HG03103 (cell line): ENCODE data around the gene SORT1.
A peak's percentile ranks its signal among the peaks of the same experiment; 100 is the strongest.
"Not testable (repeated sequence)": the region's sequence is repeated elsewhere in the genome, so short reads cannot be mapped to it uniquely, and the experiment has no call there.

Experiments
- ATAC-seq: cut with Tn5 transposase; IDR thresholded peaks from one replicate; pipeline ENCODE4 v1.9.1; 2021; ENCODE audit warnings: low read depth; ENCODE audit not compliant: unreplicated experiment

The SORT1 gene

DNA sequence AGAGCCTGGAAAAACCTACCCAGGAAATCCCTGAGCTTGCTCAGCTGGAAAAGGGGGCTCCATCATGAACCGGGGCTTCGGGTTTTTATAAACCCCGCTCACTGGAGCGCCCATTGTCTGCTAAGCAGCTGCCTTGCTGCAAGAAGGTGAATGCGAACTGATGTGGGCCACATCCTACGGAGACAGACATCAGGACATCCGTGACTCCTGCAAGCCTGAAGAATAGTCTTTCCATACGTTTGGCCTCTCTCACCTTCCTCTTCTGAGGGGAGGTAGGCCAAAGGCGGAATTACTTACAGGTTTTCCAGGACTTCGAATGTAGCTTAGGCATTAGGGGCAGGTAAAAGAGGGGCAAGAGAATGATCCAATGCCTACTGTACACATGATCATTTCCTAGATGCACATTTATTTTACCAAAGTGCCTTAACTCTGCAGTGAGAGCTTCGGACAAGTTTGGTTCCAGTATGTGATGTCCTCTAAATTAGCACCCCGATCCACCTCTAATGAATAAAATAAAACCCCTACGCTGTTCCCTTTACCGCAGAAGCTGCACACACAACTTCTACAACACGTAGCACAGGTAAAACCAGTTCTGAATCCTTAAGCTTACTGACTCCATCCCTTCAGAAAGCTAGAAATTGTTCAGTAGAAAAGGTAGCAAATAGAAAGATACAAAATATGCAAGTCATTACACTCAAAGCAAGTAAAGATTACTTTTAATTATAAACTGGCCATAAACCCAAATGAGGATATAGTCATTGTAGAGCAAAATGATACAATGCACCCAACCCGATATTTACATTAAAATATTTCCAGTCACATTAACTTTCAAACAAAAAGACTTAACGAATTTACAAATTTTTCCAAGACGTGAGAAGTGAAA is 866 bp upstream of the SORT1 start:
- ATAC-seq: no peak

DNA sequence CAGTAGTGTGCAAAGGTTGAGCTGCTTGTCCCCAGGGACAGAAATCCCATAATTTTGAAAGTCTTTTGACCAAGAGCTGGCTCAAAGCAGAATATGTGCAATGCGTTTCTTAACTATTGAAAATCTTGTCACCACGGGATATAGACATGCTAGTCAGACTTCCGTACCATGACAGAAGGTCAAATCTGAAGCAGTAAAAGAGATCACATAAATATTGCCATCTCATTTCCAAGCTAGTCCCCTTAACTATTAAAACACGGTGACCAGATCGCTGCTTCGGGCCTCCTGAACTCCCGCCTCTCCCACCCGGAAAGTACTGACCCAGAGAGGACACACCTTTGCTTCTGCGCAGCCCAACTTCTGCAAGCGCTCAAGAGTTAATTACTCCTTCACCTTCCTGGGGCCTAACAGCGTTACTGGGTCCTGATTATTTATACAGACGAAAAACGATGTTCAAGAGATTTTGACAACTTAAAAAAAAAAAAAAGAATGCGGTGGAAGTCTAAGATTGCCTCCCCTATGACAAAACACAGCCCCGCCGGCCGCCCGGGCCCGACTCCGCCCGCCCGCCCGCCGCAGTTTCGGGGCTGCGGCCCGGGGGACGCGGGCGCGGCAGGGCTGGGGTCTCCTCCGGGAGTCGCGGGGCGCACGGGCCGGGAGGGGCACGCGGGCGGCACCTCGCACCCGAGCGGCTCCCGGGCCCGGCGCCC is 692 bp downstream of the SORT1 start:
- no peak for ATAC-seq

DNA sequence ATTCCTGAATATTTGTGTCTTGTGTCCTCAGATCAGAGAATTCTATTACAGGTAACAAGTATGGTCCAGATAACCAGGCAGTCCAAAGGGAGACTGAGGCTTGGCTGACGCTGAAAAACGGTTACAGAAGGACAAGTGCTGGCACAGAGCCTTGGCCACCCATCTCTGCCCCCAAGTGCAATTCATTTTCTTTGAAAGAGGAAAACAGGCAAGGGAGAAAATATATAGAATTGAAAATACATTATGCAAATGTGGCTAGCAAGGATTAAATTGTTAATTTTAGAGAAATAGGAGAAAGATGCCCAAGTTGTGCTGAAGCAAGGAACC is 1.2 kb downstream of the SORT1 start:
- no peak for ATAC-seq

DNA sequence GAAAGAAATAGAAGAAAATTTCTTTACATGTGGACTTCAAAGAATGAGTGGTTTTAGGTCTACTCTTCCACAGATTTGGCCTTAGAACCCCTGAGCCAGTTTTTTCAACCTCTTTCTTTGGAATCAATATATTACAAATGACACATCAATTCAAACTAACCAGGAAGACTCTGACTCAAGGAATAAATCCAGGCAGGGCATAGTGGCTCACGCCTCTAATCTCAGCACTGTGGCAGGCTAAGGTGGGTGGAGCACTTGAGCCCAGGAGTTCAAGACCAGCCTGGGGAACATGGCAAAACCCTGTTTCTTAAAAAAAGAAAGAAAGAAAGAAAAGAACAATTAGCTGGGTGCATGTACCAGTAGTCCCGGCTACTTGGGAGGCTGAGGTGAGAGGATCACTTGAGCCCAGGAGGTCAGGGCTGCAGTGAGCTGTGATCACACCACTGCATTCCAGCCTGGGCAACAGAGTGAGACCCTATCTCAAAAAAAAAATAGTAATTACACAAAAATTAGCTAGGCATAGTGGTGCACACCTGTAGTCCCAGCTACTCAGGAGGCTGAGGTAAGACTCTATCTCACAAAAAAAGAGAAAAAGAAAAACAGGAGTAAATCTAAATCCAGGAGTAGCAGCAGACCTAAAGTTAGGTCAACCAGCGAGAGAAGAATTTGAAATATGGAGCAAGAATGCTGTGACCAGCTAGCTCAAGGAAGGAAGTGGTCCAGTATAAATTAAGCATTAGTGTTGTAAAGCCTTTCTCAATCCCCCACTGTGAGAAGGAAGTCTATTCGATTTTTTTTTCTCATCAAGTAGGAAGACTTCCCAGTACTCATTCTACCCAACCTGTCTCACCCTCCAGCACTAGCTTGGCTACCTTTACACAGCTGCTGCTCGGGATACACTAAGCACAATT is 1.9 kb downstream of the SORT1 start:
- ATAC-seq: no peak

DNA sequence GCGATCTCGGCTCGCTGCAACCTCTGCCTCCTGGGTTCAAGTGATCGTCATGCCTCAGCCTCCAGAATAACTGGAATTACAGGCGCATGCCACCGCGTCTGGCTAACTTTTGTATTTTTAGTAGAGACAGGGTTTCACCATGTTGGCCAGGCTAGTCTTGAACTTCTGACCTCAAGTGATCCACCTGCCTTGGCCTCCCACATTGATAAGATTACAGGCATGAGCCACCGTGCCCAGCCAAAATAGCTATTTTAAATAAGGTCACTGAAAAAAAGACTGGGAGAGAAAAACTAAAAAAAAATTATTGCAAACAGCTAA is 2.5 kb downstream of the SORT1 start:
- not testable (repeated sequence) for ATAC-seq

DNA sequence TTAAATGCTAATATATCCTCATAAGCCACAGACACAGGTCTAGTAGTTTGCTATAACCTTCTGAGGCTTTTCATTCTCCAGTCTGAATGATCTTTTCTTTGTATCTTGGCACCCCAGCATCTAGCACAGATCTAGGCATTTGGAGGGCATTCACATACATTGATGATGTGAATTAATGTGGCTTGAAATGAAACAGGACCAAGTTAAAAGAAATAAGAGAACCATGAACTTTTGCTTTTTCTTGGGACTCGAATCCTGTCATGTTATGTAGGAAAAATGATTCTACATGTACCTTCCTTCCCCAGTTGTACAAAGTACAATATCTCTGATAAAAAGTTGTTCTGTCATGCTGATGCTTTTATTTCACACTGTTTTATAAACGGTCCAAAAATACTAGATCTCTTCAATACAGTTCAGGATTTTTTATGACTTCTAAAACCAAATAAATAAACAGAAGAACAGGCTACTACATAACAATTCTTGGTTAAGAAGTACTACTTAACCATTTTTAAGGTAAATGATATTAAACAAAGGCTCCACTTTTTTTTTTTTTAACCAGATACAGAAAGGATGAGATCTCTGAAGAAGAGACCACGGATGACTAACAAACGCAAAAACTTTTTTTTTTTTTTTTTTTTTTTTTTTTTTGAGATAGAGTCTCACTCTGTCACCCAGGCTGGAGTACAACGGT is 3.0 kb downstream of the SORT1 start:
- no peak for ATAC-seq

DNA sequence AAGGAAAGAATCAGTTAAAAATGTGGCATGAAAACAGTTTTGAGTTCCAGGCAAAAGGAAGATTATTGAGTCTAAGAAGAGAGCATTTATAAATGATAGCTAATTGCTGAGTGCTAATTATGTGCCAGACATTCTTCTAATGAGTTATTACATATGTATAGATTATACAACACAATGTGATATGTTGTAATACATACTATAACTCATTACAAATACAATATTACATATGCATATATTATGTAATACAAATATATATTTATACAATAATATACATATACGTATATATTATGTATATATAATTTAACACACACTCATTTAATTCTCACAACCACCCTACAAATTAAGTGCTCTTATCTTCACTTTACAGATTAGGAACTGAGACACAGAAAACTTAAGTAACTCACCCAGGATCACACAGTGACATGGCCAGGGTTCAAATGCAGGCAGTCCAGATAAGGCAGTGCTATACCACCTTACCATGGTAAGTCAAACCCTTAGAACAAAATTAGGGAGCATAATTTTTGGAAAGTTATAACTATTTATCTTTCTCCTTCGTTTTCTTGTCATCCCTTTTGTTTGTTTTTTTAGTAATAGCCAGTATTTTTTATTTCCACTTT is 4.0 kb downstream of the SORT1 start:
- no peak for ATAC-seq

DNA sequence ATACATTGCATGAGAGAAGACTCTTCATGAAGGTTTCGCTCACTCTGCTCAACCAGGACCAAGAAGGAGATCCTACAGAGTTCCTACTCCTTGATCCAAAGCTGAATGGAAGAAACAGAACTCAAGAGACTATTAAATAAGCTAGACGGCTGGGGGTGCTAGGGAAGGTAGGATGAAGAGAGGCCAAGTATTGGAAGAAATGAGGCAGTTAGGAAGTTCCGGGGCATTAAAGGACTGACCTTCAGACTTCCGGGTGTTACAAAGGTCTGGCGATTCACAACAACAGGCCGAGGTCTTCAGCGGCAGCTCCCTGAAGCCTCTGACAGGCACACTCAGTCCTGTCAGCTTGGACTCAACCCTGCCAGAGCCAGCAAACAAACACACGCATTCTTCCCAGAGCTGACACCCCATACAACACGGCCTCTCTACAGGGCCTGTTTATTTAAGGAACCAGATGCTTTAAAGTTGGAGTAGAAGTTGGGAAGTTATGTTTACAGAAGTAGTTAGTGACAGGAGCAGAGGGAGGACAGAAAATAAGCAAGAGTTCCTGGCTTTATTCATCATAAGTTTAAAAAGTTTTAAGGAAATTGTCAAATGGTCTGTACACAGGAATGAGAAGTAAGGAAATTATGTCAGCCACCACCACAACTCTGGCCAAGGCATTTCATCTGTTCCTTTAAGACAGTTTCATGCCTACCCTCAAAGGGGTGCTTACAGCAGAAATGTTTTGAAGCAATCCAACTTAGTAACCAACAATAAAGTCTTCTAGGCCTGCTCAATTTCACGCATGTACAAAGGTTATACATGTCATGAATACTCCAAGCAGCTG is 4.7 kb downstream of the SORT1 start:
- ATAC-seq: no peak

DNA sequence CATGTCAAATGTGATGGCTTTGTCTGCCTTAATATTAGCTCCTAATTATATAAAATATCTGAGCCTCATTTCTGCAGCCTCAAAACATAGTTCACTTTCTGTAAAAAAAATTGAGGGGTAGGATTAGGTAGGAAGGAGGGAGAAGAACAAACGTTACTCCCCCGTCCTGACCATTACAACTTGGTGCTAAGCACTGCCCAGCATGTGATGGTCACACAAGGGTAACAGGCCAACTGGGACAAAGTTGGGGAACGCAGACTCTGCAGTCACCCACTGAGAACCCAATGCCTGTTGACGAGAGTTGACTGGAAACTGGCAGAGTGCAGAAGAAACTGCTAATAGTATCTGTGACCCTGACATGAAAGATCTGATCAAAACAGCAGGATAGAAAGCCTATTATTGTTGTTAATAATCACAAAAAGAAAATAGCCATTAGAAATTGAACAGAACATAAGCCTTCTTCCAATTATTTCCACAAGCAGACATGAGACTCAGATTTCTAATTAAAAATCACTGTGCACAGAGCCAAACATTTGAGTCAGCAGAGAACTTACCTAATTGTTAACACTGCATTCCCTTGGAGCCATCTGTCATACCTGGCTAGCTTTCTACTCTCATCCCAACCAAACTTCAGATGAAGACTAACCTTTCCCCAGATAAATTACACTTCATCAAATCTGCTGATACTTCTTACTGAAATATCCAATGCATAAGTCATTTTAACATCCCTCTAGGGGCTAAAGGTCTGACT is 5.5 kb downstream of the SORT1 start:
- no peak for ATAC-seq

DNA sequence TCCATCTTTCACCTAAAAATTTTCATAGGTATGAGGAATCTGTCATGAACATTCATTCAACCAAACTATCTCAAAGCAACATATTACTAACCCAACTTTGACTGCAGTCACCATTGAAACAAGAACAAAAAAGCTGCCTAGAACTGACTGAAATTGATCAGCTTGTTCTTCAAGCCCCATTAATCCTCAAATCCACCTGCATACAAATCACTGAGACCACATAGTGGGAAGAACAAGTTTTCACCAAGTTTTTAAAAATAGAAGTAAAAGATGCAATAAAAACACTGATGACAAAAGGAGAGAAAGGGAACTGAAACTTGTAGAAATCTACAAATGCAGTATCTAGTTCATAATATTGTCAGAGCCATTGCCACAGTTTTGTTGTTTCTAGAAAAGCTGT is 6.1 kb downstream of the SORT1 start:
- peak; percentile 70 for ATAC-seq

DNA sequence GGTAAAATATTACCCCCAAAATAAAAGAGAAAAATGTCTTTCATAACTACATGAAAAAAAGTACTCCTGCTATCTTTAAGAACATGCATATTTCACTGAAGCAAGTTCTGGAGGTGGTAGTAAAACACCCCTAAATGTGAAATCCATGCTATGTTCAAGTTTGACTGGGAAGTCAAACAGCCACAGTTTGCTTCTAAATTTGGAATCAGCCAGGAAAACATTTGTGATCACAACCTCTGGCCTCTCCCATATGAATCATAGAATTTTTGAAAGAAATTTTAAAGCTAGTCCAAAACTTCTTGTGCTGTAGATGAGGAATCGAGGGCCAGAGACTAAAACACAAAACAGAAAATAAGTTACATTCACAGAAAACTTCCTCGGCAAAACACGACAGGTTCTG is 6.6 kb downstream of the SORT1 start:
- no peak for ATAC-seq

DNA sequence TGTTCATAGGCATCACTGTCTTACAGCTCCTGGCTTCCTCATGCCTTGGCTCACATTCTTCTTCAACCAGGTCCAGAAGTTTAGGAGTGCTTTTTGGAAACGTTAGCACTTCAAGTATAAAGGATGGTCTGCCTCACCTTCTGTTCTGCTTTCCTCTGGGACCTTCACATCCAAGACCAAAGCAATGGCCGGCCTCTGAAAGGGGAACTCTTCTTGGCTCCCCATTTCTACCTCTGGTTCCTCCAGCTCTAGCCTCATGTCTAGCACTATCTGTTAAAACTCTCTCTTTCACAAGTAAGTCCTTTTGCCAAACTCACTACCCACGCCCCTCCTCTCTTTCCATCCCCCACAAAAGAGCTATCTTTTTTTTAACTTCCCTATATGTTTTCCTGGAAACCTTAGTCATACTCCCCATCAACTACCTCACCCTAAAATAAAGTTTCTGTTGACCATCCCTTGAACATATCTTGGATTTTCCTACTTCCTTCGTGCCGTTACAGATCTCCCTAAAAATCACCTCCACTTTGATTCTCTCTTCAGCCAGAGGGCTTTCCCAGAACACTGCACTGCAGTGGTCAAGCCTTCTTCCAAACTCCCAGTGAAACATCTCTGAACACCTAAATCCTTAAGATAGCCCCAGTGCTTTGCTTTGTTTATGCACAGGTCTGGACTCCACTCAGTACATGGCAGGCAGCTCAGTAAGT is 7.9 kb downstream of the SORT1 start:
- ATAC-seq: no peak

DNA sequence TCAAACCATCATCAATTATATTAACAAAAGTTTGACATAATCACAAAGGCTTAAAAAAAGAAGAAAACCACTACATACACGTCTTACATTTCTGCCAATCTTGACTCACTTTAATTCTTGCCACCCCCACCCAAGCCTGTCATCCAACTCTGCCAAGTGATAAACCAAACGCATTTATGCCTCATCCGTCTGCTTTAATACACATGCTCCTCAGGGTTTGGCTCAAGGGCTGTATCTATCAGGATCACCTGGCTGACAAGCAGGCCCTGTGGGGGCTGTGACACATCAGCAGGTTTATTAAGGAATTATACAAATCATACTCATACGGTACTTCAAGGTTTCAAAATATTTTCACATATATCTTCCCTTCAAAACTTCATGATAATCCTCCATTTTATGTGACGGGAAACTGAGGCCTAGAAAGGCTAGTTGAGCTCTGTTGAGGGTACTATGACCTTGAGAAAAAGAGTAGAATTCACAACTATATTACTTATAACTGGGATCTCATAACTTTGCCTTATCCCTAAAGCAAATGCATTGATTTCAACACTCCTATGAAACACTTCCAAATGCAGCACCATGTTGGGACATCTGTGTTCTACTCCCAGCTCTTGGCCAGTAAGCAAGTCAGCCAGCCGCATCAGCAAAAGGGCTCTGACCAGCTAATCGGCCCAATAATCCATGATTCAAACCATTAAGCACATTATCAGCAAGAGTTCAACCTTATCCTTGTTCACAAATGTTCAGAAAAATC is 8.7 kb downstream of the SORT1 start:
- ATAC-seq: no peak

DNA sequence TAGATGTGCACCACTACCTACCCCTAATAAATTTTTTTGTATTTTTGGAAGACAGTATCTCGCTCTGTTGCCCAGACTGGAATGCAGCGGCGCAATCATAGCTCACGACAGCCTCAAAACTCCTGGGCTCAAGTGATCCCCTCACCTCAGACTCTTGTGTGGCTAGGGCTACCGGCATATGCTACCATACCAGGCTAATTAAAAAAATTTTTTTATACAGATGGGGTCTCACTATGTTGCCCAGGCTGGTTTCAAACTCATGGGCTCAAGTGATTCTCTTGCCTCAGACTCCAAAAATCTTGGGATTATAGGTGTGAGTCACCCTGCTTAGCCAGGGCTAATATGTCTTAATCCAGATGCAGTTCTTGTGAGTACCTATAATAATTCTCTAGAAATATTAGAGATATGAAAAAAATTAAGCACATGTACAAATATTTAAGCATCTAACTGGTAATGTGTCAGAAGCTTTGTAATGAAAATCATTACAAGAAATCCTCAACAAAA is 9.5 kb downstream of the SORT1 start:
- no peak for ATAC-seq

DNA sequence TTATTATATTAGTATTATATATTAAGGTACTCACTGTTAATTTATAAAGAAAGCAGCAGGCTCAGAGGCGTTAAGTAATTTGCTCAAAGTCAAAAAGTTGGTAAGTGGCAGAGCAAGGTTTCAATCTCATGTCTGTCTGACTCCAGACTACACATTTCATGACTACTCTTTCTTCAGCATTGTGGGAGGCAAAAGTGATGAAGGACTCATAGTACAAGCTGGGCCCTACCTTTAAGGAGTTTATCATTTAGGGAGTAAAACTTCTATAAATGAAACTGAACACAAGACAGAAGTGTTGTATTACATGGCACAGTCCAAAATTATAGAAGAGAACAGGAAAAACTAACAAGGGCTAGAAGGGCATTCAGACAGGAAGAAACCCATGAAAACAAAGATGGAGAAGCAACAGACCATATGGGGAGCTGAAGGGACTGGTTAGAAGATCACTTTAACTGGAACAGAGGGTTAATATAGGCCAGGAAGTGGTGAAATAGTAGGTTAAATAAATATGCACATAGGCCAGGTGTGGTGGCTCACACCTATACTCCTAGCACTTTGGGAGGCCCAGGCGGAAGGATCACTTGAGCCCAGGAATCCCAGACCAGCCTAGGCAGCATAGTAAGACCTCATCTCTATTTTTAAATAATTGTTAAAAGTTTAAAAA is 11.5 kb downstream of the SORT1 start:
- ATAC-seq: no peak

DNA sequence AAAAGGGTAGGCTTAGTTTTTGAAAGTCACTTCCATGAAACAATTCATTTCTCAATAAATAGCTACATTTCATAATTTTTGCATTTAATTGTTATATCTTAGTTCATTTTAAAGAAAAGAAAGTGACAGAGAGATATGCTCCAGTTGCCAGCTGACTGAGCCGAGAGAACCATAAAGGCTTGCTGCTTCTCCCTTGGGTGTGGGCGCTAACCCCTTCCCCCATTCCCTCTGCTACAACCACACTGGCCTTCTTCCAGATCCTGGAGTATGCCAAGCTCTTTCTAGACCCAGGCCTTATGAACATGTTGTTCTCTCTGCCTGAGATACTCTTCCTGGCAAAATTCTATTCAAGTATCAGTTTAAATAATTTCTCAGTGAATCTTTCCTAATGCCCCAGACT is 12.3 kb downstream of the SORT1 start:
- ATAC-seq: no peak

DNA sequence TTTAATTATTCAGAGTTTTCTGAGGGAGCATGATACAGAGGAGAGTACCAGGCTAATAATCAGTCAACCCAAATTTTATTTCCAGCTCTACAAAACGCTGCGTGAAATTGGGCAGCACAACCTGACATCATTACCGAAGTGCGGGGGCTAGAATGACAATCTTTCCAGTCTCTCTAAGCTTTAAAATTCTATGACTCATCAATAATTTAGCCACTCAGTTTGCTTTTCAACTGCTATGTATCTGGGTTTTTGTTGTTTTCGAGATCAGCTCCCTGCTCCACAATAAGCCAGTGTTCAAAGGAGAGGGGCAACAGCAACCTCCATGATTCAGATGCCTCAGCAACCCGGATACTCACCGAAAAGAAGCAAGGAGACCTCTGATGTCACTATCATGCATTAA is 13.9 kb downstream of the SORT1 start:
- ATAC-seq: no peak
